H1 (cell line): Measurements from ENCODE around the gene GPR137. TPM values are rescaled to one million over a fixed set of nuclear protein-coding genes. Genes with fewer than 3 reads are reported as not detected.

Source experiments
- ASH2L ChIP-seq: fragments of 200-600, 300-600 bp; sonication (generic); IDR thresholded peaks from one replicate; pipeline ENCODE4 v1.7.1; 2017; ENCODE audit warnings: low read length
- BACH1 ChIP-seq: IDR thresholded peaks from 2 replicates; pipeline ENCODE4 v1.6.1; 2012; ENCODE audit warnings: low read length, improper control_type of control experiment
- CHD7 ChIP-seq: fragments of 300-600 bp; sonication (generic); IDR thresholded peaks from 2 replicates; pipeline ENCODE4 v1.7.1; 2012; ENCODE audit warnings: low read length, moderate library complexity, mild to moderate bottlenecking, inconsistent platforms; ENCODE audit not compliant: insufficient replicate concordance
- CREB1 ChIP-seq: IDR thresholded peaks from 2 replicates; pipeline ENCODE4 v1.6.1; 2012; ENCODE audit warnings: inconsistent platforms
- CTBP2 ChIP-seq: IDR thresholded peaks from 2 replicates; pipeline ENCODE4 v1.7.0; 2011; ENCODE audit warnings: borderline replicate concordance, mild to moderate bottlenecking, moderate library complexity, mixed read lengths, low read length; ENCODE audit not compliant: insufficient read depth, insufficient read length
- HDAC2 ChIP-seq, 2 experiments: fragments of 300-600 bp in 1 of 2; sonication (generic) in 1 of 2; IDR thresholded peaks; 2 replicates each; pipeline ENCODE4 v1.6.1; 2011 to 2012; ENCODE audit warnings: low read depth in 2 of 2, low read length in 2 of 2, mild to moderate bottlenecking in 2 of 2, moderate library complexity in 2 of 2, borderline replicate concordance in 1 of 2, inconsistent platforms in 1 of 2
- RAD21 ChIP-seq, 2 experiments: IDR thresholded peaks in 1 of 2; conservative IDR thresholded peaks in 1 of 2; 2 replicates each; pipeline ENCODE4 v1.6.1; 2011; ENCODE audit warnings: low read depth in 2 of 2, low read length in 2 of 2, improper control_type of control experiment in 1 of 2, inconsistent platforms in 1 of 2, mild to moderate bottlenecking in 1 of 2, moderate library complexity in 1 of 2
- SIN3A ChIP-seq, 2 experiments: IDR thresholded peaks in 1 of 2; conservative IDR thresholded peaks in 1 of 2; 2 replicates each; pipeline ENCODE4 v1.6.1; 2011 to 2012; ENCODE audit warnings: low read length in 2 of 2, improper control_type of control experiment in 1 of 2, low read depth in 1 of 2, mild to moderate bottlenecking in 1 of 2
- TAF1 ChIP-seq: IDR thresholded peaks from 2 replicates; pipeline ENCODE4 v1.6.1; 2011; ENCODE audit warnings: mild to moderate bottlenecking, low read depth, low read length
- TBP ChIP-seq: IDR thresholded peaks from 2 replicates; pipeline ENCODE4 v1.6.1; 2011; ENCODE audit warnings: low read depth, low read length, improper control_type of control experiment
- polyA plus RNA-seq, 7 experiments: library from polyadenylated mRNA; depleted of rRNA in 3 of 7; stranded (reverse) in 5 of 7; unstranded in 2 of 7; fragments of >200 nt in 5 of 7; fragments of 200-250 nt in 2 of 7; gene quantifications; 1 replicate in 5 of 7; 2 replicates in 1 of 7; 4 replicates in 1 of 7; pipeline versions ENCODE4 v1.2.1 to v1.2.3, GENCODE V29; 2011 to 2013; ENCODE audit warnings: missing spikeins in 2 of 7, mixed read lengths in 2 of 7
- total RNA-seq: library from RNA; stranded (reverse); fragmentation: NEBNext Ultra II Directional; extraction: Animal tissue kit (Norgen Biotek cat#: 25700); gene quantifications from 2 replicates; pipeline ENCODE4 v1.2.1, GENCODE V29; 2021

GPR137 gene
- total and polyA plus RNA-seq, 2 of the 8 experiments (the other 6 are each of a cell fraction or from before 2014, with no cell fraction given) = 36.2 to 37.8 TPM

- TF ChIP-seq CHD7 (no peak), TBP (no peak), RAD21 (IDR thresholded peaks at IDR 0.05 in 1 of 2, conservative IDR thresholded peaks at IDR 0.05 in 1 of 2; ENCODE audit: low read depth in 2 of 2, low read length in 2 of 2) (no peak), HDAC2 (IDR thresholded peaks at IDR 0.05; ENCODE audit: borderline replicate concordance in 1 of 2, low read depth in 2 of 2, low read length in 2 of 2) (no peak), SIN3A (conservative IDR thresholded peaks at IDR 0.05 in 1 of 2, IDR thresholded peaks at IDR 0.05 in 1 of 2; ENCODE audit: low read depth in 1 of 2, low read length in 2 of 2) (no peak), CREB1 (no peak), ASH2L (no peak), CTBP2 (no peak), BACH1 (no peak), TAF1 (no peak)
Observed at GRCh38 chr11:64254326-64254725, 31.3 kb upstream of the GPR137 start (continued).
